HG03064 (cell line): Measurements from ENCODE around the gene CSTPP1.
"Not testable (repeated sequence)": the region's sequence is repeated elsewhere in the genome, so short reads cannot be mapped to it uniquely, and the experiment has no call there.

ENCODE experiments used
- ATAC-seq: cut with Tn5 transposase; IDR thresholded peaks from one replicate; pipeline ENCODE4 v1.9.1; 2021; ENCODE audit warnings: low read depth; ENCODE audit not compliant: unreplicated experiment

CSTPP1 gene

GRCh38 chr11:47118958-47119688 lies 182.6 kb downstream of the CSTPP1 start:
- not testable (repeated sequence) for ATAC-seq

GRCh38 chr11:47121056-47121455 lies 184.5 kb downstream of the CSTPP1 start:
- no peak for ATAC-seq

GRCh38 chr11:47121731-47122130 lies 185.2 kb downstream of the CSTPP1 start:
- ATAC-seq = no peak

- ATAC-seq = no peak
Measured at GRCh38 chr11:47123094-47123493, 186.5 kb downstream of the CSTPP1 start.

- no peak for ATAC-seq
Measured at GRCh38 chr11:47124675-47125074, 188.1 kb downstream of the CSTPP1 start.

- no peak for ATAC-seq
Measured at GRCh38 chr11:47125083-47125482, 188.5 kb downstream of the CSTPP1 start.

GRCh38 chr11:47127213-47127612 lies 190.7 kb downstream of the CSTPP1 start:
- ATAC-seq = no peak

GRCh38 chr11:47130543-47130942 lies 194.0 kb downstream of the CSTPP1 start:
- no peak for ATAC-seq

GRCh38 chr11:47131136-47131535 lies 194.6 kb downstream of the CSTPP1 start:
- ATAC-seq = no peak

GRCh38 chr11:47132490-47132889 lies 195.9 kb downstream of the CSTPP1 start:
- ATAC-seq = no peak

GRCh38 chr11:47132981-47133380 lies 196.4 kb downstream of the CSTPP1 start:
- no peak for ATAC-seq

- no peak for ATAC-seq
Measured at GRCh38 chr11:47136327-47136726, 199.8 kb downstream of the CSTPP1 start.

- ATAC-seq = no peak
Measured at GRCh38 chr11:47136921-47137320, 200.4 kb downstream of the CSTPP1 start.

- ATAC-seq = no peak
Measured at GRCh38 chr11:47137476-47137875, 200.9 kb downstream of the CSTPP1 start.

GRCh38 chr11:47139878-47140277 lies 203.3 kb downstream of the CSTPP1 start:
- no peak for ATAC-seq

GRCh38 chr11:47143322-47143721 lies 206.8 kb downstream of the CSTPP1 start:
- no peak for ATAC-seq

GRCh38 chr11:47144541-47144940 lies 208.0 kb downstream of the CSTPP1 start:
- ATAC-seq = no peak

- no peak for ATAC-seq
Measured at GRCh38 chr11:47147250-47147649, 210.7 kb downstream of the CSTPP1 start.

- ATAC-seq = no peak
Measured at GRCh38 chr11:47147681-47148080, 211.1 kb downstream of the CSTPP1 start.

GRCh38 chr11:47148270-47148669 lies 211.7 kb downstream of the CSTPP1 start:
- no peak for ATAC-seq

- no peak for ATAC-seq
Measured at GRCh38 chr11:47148903-47149531, 212.5 kb downstream of the CSTPP1 start.

- ATAC-seq = no peak
Measured at GRCh38 chr11:47149782-47150181, 213.2 kb downstream of the CSTPP1 start.
